HL-60 (cell line): ENCODE results near the gene TOP3A.

Experiments
- DNase-seq, 2 experiments: peaks; one replicate each; pipeline ENCODE4 v3.0.0-alpha.2; 2010 to 2020; ENCODE audit warnings: low read depth in 1 of 2, low spot score in 1 of 2
- H3K27ac ChIP-seq: fragments of 250-450 bp; sonication (Bioruptor Pico); replicated peaks from 2 replicates; pipeline ENCODE4 v1.5.1; 2020; ENCODE audit warnings: mild to moderate bottlenecking, moderate library complexity
- H3K27me3 ChIP-seq: fragments of 250-450 bp; sonication (Bioruptor Pico); 2 replicates; pipeline ENCODE4 v1.5.1; 2021; ENCODE audit warnings: mild to moderate bottlenecking, moderate library complexity; ENCODE audit not compliant: insufficient read depth, poor library complexity, severe bottlenecking
- H3K4me3 ChIP-seq: replicated peaks from 2 replicates; pipeline ENCODE4 v1.5.1; 2011; ENCODE audit warnings: mild to moderate bottlenecking, control low read depth, low read length; ENCODE audit not compliant: insufficient read depth
- GABPA ChIP-seq: IDR thresholded peaks from 2 replicates; pipeline ENCODE4 v1.6.1; 2012; ENCODE audit warnings: low read depth
- POLR2AphosphoS5 ChIP-seq: IDR thresholded peaks from 2 replicates; pipeline ENCODE4 v1.6.1; 2012; ENCODE audit warnings: low read depth
- REST ChIP-seq: IDR thresholded peaks from 2 replicates; pipeline ENCODE4 v1.6.1; 2012; ENCODE audit warnings: low read depth; ENCODE audit not compliant: insufficient replicate concordance
- SPI1 ChIP-seq: IDR thresholded peaks from 2 replicates; pipeline ENCODE4 v1.6.1; 2012; ENCODE audit warnings: low read depth, mild to moderate bottlenecking, borderline replicate concordance
- TF ChIP-seq, protein P1 (sequence below): IDR thresholded peaks from one replicate; pipeline ENCODE4 v1.5.1; 2011; ENCODE audit warnings: low read length, control low read depth, inconsistent platforms; ENCODE audit not compliant: insufficient read depth

The TOP3A gene

DNA sequence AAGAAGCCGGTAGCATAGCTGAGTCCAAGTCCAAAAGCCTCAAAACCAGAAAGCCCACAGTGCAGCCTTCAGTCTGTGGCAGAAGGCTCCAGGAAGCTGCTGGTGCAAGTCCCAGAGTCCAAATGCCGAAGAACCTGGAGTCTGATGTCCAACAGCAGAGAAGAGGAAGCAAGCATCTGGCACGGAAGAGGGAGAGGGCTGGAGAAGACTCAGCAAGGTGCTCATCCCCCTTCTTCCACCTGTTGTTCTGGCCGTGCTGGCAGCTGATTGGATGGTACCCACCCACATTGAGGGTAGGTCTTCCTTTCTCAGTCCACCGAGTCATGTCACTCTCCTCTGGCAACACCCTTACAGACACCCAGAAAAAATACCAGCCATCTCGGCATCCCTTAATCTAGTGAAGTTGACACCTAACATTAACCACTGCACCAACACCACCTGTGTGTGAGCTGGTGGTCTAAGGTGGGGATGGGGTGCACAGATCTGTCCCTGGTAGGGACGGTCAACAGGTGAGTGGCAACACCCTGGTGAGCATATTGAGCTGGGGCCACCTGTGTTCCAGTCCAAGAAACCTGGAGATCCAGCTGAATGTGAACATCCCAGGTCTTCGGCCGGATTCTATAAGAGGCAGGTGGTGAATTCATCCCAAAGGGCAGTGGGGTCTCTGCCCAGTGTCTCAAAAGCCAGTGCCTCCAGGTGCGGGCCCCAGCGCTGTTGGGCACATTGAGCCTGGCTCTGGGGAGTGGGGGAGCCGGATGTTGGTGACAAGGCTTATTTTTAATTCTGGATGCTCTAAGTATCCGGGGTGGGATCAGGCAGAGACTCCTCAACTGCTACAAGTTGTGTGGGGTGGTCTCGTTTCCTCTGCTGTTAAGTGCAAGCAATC lies 44.5 kb downstream of the TOP3A start:
- Histone ChIP-seq H3K4me3 (no peak overlapping the region), H3K27me3 (no peaks in the 10 kb centered on the region), H3K27ac (no peak overlapping the region)
- no peak for TF ChIP-seq SPI1
- no peak for TF ChIP-seq GABPA
- TF ChIP-seq, protein P1, sequence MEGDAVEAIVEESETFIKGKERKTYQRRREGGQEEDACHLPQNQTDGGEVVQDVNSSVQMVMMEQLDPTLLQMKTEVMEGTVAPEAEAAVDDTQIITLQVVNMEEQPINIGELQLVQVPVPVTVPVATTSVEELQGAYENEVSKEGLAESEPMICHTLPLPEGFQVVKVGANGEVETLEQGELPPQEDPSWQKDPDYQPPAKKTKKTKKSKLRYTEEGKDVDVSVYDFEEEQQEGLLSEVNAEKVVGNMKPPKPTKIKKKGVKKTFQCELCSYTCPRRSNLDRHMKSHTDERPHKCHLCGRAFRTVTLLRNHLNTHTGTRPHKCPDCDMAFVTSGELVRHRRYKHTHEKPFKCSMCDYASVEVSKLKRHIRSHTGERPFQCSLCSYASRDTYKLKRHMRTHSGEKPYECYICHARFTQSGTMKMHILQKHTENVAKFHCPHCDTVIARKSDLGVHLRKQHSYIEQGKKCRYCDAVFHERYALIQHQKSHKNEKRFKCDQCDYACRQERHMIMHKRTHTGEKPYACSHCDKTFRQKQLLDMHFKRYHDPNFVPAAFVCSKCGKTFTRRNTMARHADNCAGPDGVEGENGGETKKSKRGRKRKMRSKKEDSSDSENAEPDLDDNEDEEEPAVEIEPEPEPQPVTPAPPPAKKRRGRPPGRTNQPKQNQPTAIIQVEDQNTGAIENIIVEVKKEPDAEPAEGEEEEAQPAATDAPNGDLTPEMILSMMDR, result no peak
- no peak for TF ChIP-seq REST
- TF ChIP-seq POLR2AphosphoS5, result no peak
- DNase-seq, result no peak

DNA sequence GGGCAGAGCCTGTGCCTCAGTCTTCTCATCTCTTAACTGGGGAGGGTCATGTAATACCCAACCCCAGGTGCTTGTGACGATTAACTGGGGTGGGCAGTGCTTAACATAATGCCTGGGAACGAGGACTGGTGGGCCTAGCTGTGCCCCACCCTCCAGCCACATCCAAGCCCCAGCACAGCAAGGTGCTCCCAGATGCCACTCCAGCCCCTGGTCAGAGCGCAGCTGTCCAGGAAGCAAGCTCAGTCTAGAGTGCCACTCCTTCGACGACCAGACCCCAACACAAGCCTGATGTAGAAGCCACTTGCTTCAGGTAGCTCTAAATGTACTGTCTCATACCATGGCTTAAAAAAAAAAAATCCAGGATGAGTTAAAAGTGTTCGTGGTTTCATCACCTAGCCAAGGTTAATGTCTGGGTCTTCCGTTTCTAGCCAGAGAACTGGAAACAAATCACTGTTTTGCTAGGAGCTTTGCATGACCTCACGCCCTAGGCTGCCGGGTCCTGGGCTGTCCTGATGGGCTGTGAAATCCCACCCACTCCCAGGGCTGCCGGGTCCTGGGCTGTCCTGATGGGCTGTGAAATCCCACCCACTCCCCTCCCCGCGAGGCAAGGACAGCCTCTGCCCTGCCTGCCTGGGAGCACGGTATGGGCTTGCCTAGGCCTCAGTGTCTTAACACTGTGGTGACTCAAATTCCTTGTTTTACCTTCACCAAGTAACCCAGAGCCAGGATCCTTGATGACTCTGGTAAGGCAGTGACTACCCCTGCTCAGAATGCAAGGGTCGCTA lies 46.7 kb downstream of the TOP3A start:
- H3K4me3 ChIP-seq, result no peak overlapping the region
- DNase-seq, result no peak
- no peak for TF ChIP-seq REST
- no peaks in the 10 kb centered on the region for H3K27me3 ChIP-seq
- no peak overlapping the region for H3K27ac ChIP-seq

- H3K27me3 ChIP-seq, result no peaks in the 10 kb centered on the region
- H3K4me3 ChIP-seq, result no peak overlapping the region
- DNase-seq, result no peak
- no peak for TF ChIP-seq SPI1
- no peak for TF ChIP-seq GABPA
- TF ChIP-seq POLR2AphosphoS5, result no peak
- no peak for TF ChIP-seq REST
- TF ChIP-seq, protein P1, result no peak
- no peak overlapping the region for H3K27ac ChIP-seq
Measured at GRCh38 chr17:18267366-18267765, 47.4 kb downstream of the TOP3A start.
